WTC11 (cell line): ENCODE results near the gene CHRM5. TPM values are rescaled to one million over a fixed set of nuclear protein-coding genes. Genes with fewer than 3 reads are reported as not detected.

ENCODE experiments used
- ATAC-seq: fragments of 200-7000 bp; cut with Tn5 transposase; 2 replicates; pipeline ENCODE4 v1.10.0; 2021; ENCODE audit warnings: mild to moderate bottlenecking, moderate library complexity
- CTCF ChIA-PET: fragments of 300-600 bp; sonication (Branson Sonifier 250); formaldehyde crosslinking; loops from one replicate; lab custom pipeline; 2021; ENCODE audit warnings: antibody characterized with exemption; lab: Charles Lee
- POLR2A ChIA-PET: fragments of 350-600 bp; sonication (Branson Sonifier 250); formaldehyde crosslinking; loops from one replicate; lab custom pipeline; 2021; ENCODE audit warnings: antibody characterized with exemption; lab: Charles Lee
- DNase-seq: peaks from one replicate; pipeline ENCODE4 v3.0.0; 2021; ENCODE audit warnings: low spot score
- H3K27ac Mint-ChIP-seq: 2 replicates; pipeline ENCODE4 v1.8.0; 2021; ENCODE audit warnings: mixed read lengths
- H3K27me3 Mint-ChIP-seq: 2 replicates; pipeline ENCODE4 v1.8.0; 2021; ENCODE audit warnings: low read depth, mild to moderate bottlenecking, moderate library complexity, mixed read lengths
- H3K36me3 Mint-ChIP-seq: 2 replicates; pipeline ENCODE4 v1.8.0; 2021; ENCODE audit warnings: mixed read lengths
- H3K4me1 Mint-ChIP-seq: 2 replicates; pipeline ENCODE4 v1.8.0; 2022; ENCODE audit warnings: mixed read lengths
- H3K4me3 Mint-ChIP-seq: 2 replicates; pipeline ENCODE4 v1.8.0; 2021; ENCODE audit warnings: mild to moderate bottlenecking, moderate library complexity, mixed read lengths
- H3K9me3 Mint-ChIP-seq: 2 replicates; pipeline ENCODE4 v1.8.0; 2021; ENCODE audit warnings: mixed read lengths
- ATF6 ChIP-seq: sonication (generic); formaldehyde crosslinking; IDR thresholded peaks from 2 replicates; pipeline ENCODE4 v1.8.1; 2023; ENCODE audit warnings: mild to moderate bottlenecking, missing genetic modification reagents
- CBFB ChIP-seq: sonication (generic); formaldehyde crosslinking; IDR thresholded peaks from 2 replicates; pipeline ENCODE4 v1.8.1; 2022; ENCODE audit warnings: mild to moderate bottlenecking, low read depth, missing genetic modification reagents
- CREB1 ChIP-seq: sonication (generic); formaldehyde crosslinking; IDR thresholded peaks from 2 replicates; pipeline ENCODE4 v1.8.0; 2023; ENCODE audit warnings: mild to moderate bottlenecking, missing genetic modification reagents
- FOXK1 ChIP-seq: sonication (generic); formaldehyde crosslinking; IDR thresholded peaks from 2 replicates; pipeline ENCODE4 v1.8.0; 2022; ENCODE audit warnings: mild to moderate bottlenecking, moderate library complexity, missing genetic modification reagents
- HMGA2 ChIP-seq: fragments of 250-450 bp; sonication (Bioruptor Pico); IDR thresholded peaks from 2 replicates; pipeline ENCODE4 v1.4.0; 2021; ENCODE audit warnings: mild to moderate bottlenecking, moderate library complexity
- JUN ChIP-seq: sonication (generic); formaldehyde crosslinking; IDR thresholded peaks from 2 replicates; pipeline ENCODE4 v1.8.0; 2023; ENCODE audit warnings: mild to moderate bottlenecking, missing genetic modification reagents
- NFATC4 ChIP-seq: fragments of 250-450 bp; sonication (Bioruptor Pico); IDR thresholded peaks from 2 replicates; pipeline ENCODE4 v1.9.0; 2021; ENCODE audit warnings: mild to moderate bottlenecking
- NFE2L1 ChIP-seq: sonication (generic); formaldehyde crosslinking; IDR thresholded peaks from 2 replicates; pipeline ENCODE4 v1.8.1; 2023; ENCODE audit warnings: missing genetic modification reagents
- NR1H2 ChIP-seq: sonication (generic); formaldehyde crosslinking; IDR thresholded peaks from 2 replicates; pipeline ENCODE4 v1.9.0; 2021; ENCODE audit warnings: mild to moderate bottlenecking, moderate library complexity, missing genetic modification reagents
- NR3C1 ChIP-seq: sonication (generic); formaldehyde crosslinking; conservative IDR thresholded peaks from 2 replicates; pipeline ENCODE4 v1.8.1; 2023; ENCODE audit warnings: low read depth, mild to moderate bottlenecking, missing genetic modification reagents
- PRDM15 ChIP-seq: sonication (generic); formaldehyde crosslinking; IDR thresholded peaks from 2 replicates; pipeline ENCODE4 v1.8.0; 2022; ENCODE audit warnings: missing genetic modification reagents
- STAT6 ChIP-seq: sonication (generic); formaldehyde crosslinking; conservative IDR thresholded peaks from 2 replicates; pipeline ENCODE4 v1.8.1; 2023; ENCODE audit warnings: mild to moderate bottlenecking, low read depth, missing genetic modification reagents, moderate library complexity
- ZBTB43 ChIP-seq: sonication (generic); formaldehyde crosslinking; IDR thresholded peaks from 2 replicates; pipeline ENCODE4 v1.8.1; 2023; ENCODE audit warnings: mild to moderate bottlenecking, missing genetic modification reagents
- ZNF317 ChIP-seq: sonication (generic); formaldehyde crosslinking; IDR thresholded peaks from 2 replicates; pipeline ENCODE4 v1.8.1; 2023; ENCODE audit warnings: low read depth, mild to moderate bottlenecking, moderate library complexity, missing genetic modification reagents, borderline replicate concordance
- ZNF416 ChIP-seq: fragments of 250-450 bp; sonication (Bioruptor Pico); IDR thresholded peaks from 2 replicates; pipeline ENCODE4 v1.9.0; 2021; ENCODE audit warnings: mild to moderate bottlenecking, inconsistent platforms
- total RNA-seq: library from RNA; stranded (reverse); gene quantifications from 3 replicates; pipeline ENCODE4 v1.2.3, GENCODE V29; 2021
- TF ChIP-seq, protein P1 (sequence below): fragments of 250-450 bp; sonication (Bioruptor Pico); IDR thresholded peaks from 2 replicates; pipeline ENCODE4 v2.1.2; 2022; ENCODE audit warnings: mild to moderate bottlenecking, moderate library complexity
- TF ChIP-seq, protein P2 (sequence below): sonication (generic); formaldehyde crosslinking; IDR thresholded peaks from 2 replicates; pipeline ENCODE4 v1.8.0; 2022; ENCODE audit warnings: mild to moderate bottlenecking, missing genetic modification reagents

Gene CHRM5
- total RNA-seq, 1 experiment from 2014 or later, result not detected

DNA sequence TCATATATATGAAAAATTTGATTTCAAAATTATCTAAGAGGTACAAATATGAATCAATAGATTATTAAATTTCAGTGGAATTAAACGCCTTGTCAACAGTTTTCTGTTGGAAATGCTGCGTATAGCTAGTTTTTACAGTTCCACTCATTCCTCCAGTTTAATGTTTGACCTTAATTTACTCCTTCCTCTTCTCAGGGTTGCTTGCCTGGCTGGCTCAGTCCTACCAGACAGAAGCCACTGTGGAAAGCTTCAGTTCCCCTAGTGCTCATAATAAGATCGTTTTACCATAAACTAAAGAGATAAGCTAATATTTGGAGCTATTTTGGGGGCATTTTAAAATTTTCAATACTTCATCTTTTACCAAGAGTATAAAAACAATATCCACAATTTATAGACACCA is 110.6 kb downstream of the CHRM5 start:
- no peaks in the 10 kb centered on the region for H3K4me1 Mint-ChIP-seq
- TF ChIP-seq ZNF416 (CRISPR knock-in tag) (no peak), NR3C1 (CRISPR knock-in tag) (no peak), FOXK1 (CRISPR knock-in tag) (no peak), PRDM15 (CRISPR knock-in tag) (no peak), ATF6 (no peak), ZBTB43 (CRISPR knock-in tag) (no peak), ZNF317 (CRISPR knock-in tag) (no peak), NR1H2 (CRISPR knock-in tag) (no peak), NFATC4 (no peak), HMGA2 (CRISPR knock-in tag) (no peak), NFE2L1 (CRISPR knock-in tag) (no peak), JUN (CRISPR knock-in tag) (no peak), CREB1 (CRISPR knock-in tag) (no peak), CBFB (no peak), STAT6 (CRISPR knock-in tag) (no peak)
- TF ChIP-seq, protein P1, sequence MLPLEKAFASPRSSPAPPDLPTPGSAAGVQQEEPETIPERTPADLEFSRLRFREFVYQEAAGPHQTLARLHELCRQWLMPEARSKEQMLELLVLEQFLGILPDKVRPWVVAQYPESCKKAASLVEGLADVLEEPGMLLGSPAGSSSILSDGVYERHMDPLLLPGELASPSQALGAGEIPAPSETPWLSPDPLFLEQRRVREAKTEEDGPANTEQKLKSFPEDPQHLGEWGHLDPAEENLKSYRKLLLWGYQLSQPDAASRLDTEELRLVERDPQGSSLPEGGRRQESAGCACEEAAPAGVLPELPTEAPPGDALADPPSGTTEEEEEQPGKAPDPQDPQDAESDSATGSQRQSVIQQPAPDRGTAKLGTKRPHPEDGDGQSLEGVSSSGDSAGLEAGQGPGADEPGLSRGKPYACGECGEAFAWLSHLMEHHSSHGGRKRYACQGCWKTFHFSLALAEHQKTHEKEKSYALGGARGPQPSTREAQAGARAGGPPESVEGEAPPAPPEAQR (CRISPR knock-in tag), result no peak
- TF ChIP-seq, protein P2, sequence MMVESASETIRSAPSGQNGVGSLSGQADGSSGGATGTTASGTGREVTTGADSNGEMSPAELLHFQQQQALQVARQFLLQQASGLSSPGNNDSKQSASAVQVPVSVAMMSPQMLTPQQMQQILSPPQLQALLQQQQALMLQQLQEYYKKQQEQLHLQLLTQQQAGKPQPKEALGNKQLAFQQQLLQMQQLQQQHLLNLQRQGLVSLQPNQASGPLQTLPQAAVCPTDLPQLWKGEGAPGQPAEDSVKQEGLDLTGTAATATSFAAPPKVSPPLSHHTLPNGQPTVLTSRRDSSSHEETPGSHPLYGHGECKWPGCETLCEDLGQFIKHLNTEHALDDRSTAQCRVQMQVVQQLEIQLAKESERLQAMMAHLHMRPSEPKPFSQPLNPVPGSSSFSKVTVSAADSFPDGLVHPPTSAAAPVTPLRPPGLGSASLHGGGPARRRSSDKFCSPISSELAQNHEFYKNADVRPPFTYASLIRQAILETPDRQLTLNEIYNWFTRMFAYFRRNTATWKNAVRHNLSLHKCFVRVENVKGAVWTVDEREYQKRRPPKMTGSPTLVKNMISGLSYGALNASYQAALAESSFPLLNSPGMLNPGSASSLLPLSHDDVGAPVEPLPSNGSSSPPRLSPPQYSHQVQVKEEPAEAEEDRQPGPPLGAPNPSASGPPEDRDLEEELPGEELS (CRISPR knock-in tag), result no peak
- no peak overlapping the region for H3K4me3 Mint-ChIP-seq
- no peaks in the 10 kb centered on the region for H3K9me3 Mint-ChIP-seq
- no peak for DNase-seq
- ChIA-PET CTCF (interaction anchor here (2.0 kb wide), 1 partner anchor 31 kb away, joined by 8 read pairs; no protein-coding TSS in a partner anchor), POLR2A (no interaction called here)
- H3K36me3 Mint-ChIP-seq, result 0 out of 2 replicates have a peak, but pooled peaks cover 3% of the 10 kb centered on the region
- ATAC-seq, result no peak
- no peak overlapping the region for H3K27ac Mint-ChIP-seq
- H3K27me3 Mint-ChIP-seq, result no peaks in the 10 kb centered on the region
